ENCODE measurements around the gene RNF187. TPM values are rescaled to one million over a fixed set of nuclear protein-coding genes. Genes with fewer than 3 reads are reported as not detected.
"Not testable (repeated sequence)": the region's sequence is repeated elsewhere in the genome, so short reads cannot be mapped to it uniquely, and the experiment has no call there.

RNF187 gene
- polyA plus RNA-seq, 3 donors from 2014 or later = 13.9 to 42.4 (median 24.8) TPM

DNA sequence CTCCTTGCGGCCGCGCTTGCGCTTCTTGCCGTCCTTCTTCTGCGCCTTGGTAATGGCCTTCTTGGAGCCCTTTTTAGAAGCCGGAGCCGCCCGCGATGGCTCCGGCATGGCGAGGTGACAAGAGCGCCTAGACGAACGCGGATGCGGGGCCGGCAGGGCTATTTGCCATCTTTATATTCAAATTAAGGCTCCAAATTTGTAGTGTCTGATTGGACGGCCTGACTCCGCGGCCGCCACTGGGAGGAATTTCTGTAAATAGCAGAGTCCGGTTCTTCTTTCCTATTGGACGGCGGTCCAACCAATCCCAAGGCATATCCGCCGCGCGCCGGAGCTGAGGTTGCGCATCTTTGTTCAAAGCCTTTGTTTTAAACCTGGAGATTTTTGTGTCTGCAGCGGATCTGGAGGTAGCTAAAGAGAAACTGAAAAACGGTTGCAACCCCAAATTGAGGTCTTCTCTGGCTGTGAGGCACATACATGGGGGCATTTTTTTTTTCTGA, 22.6 kb upstream of the RNF187 start:
- no peaks in the 10 kb centered on the region for H3K36me3 Mint-ChIP-seq
- no peaks in the 10 kb centered on the region for H3K9me3 Mint-ChIP-seq
- peaks cover under 1 to 18% (median 11%) of the 10 kb centered on the region in 3 donors for H3K27me3 Mint-ChIP-seq (ENCODE audit: low read depth in 3 of 3)
- DNase-seq = peak; percentile 85 to 89 (median 85)
- H3K4me1 Mint-ChIP-seq = peaks cover 50 to 59% of the 10 kb centered on the region in 2 donors
- peak overlapping the region; percentile 0 to 87 (median 72) for H3K27ac Mint-ChIP-seq
- H3K4me3 Mint-ChIP-seq = peak overlapping the region; percentile 82 to 87 (median 84)

DNA sequence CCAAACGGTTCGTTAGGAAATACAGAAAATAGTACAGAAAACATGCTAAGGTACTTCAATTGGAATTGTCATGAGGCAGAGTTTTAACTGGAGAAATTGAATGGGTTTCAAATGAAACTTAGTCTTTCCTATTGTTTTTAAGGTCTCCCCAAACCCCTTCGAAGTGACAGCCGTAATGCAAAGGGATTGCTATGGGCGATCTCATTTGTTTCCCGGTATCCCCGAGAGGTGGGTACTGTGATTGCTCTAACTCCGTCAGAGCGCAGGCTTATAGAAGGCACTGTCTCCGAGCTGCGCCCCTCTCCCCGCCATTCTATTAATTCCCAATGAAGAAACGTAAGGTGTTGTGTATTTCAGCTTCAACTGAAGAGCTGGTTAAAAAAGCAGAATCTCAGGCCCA, 22.0 kb upstream of the RNF187 start:
- H3K4me1 Mint-ChIP-seq = peaks cover 48 to 59% of the 10 kb centered on the region in 2 donors
- H3K36me3 Mint-ChIP-seq = no peaks in the 10 kb centered on the region
- H3K4me3 Mint-ChIP-seq = peak overlapping the region; percentile 82 to 87 (median 84)
- peaks cover 0 to 18% (median 13%) of the 10 kb centered on the region in 3 donors for H3K27me3 Mint-ChIP-seq (ENCODE audit: low read depth in 3 of 3)
- H3K9me3 Mint-ChIP-seq = no peaks in the 10 kb centered on the region
- peak overlapping the region in 5 of 6 donors; percentile 2 to 88 (median 73) for H3K27ac Mint-ChIP-seq
- DNase-seq = no peak

DNA sequence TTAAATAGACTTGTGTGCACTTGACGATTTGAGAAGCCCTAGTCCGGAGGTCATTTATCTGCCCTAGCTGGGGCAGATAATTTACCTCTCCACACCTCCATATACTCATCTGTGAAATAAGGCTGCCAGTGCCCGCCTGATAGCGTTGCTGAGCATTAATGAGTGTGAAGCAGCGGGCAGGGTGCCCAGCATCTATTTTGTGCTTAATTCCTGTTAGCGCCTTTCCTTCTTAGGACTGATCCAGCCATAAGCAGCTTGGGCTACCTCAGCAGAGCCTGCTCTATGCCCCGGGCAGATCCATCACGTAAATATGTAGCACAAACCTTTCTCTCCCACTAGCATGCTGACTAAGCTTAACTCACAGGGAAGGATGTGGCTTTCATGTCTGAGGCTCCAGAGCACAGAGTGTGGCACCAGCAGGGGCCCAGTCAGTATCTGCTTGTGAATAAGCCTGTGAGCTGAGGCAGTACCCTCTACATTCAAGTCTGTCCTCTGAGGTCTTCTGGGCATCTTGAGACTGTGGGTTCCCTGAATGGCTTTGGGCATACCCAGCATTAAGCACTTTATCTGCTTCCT, 21.5 kb upstream of the RNF187 start:
- Mint-ChIP-seq H3K4me3 (peak overlapping the region; percentile 82 to 87 (median 84)), H3K4me1 (peaks cover 48 to 54% of the 10 kb centered on the region in 2 donors), H3K36me3 (no peaks in the 10 kb centered on the region), H3K27ac (peak overlapping the region in 3 of 6 donors; percentile 2 to 88 (median 87)), H3K9me3 (no peaks in the 10 kb centered on the region), H3K27me3 (ENCODE audit: low read depth in 3 of 3) (peaks cover 0 to 18% (median 15%) of the 10 kb centered on the region in 3 donors)
- peak in 1 of 3 donors; percentile 43 for DNase-seq

DNA sequence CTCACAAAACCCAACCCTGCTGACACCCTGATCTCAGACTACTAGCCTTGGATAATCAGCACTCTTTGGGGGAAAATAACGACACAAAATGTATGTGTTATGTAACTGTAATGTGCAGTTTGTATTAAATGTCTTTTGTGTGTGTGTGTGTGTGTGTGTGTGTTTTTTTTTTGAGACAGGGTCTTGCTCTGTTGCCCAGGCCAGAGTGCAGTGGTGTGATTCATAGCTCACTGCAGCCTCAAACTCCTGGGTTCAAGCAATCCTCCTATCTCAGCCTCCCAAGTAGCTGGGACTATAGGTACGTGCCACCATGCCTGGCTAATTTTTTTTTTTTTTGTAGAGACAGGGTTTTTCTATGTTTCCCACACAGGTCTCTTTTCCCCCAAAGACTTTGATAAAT, 19.0 kb upstream of the RNF187 start:
- peaks cover 42 to 53% of the 10 kb centered on the region in 2 donors for H3K4me1 Mint-ChIP-seq
- not testable (repeated sequence) for H3K36me3 Mint-ChIP-seq, H3K4me3 Mint-ChIP-seq, DNase-seq, H3K27ac Mint-ChIP-seq, H3K9me3 Mint-ChIP-seq
- peaks cover 5 to 16% (median 8%) of the 10 kb centered on the region in 3 donors for H3K27me3 Mint-ChIP-seq (ENCODE audit: low read depth in 3 of 3)

DNA sequence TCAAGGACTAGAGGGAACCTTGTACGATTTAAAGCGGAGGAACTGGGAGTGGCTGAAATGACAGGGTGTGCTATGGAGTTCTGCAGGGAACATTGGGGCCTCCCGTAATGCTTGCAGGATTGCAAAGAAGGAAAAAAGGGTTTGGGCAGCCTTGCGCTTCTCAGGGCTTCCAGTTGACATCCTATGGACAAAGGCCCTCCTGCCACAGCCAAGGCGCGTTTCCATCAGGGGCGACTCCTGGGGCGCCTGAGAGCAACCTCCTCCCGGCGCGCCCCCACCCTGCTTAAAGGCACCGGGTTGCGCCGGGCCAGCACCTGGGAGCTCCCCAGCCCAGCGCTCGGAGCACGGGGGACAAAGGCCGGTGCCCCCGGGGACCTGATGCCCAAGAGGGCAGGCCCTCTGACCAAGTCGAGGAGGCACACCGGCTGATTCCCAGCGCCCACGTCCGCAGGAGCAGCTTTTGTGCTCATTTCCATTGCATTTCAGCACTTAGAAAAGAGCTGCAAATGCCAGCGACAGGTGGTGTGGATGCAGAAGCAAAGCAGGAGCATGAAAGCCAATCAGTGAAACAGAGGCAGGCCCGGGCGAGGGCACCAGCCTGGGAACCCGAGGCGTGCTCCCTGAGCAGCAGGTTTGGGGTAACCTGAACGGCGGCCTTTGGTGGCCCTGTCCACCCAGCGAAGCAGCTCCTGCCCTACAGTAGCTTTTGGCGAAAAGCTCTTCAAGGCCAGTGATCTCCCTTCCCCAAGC, 17.6 kb upstream of the RNF187 start:
- H3K4me3 Mint-ChIP-seq = no peak overlapping the region
- peaks cover 28 to 39% of the 10 kb centered on the region in 2 donors for H3K4me1 Mint-ChIP-seq
- no peak overlapping the region for H3K27ac Mint-ChIP-seq
- H3K27me3 Mint-ChIP-seq (ENCODE audit: low read depth in 3 of 3) = peaks cover 5 to 16% (median 8%) of the 10 kb centered on the region in 3 donors
- no peak for DNase-seq
- H3K36me3 Mint-ChIP-seq = no peaks in the 10 kb centered on the region
- no peaks in the 10 kb centered on the region for H3K9me3 Mint-ChIP-seq

DNA sequence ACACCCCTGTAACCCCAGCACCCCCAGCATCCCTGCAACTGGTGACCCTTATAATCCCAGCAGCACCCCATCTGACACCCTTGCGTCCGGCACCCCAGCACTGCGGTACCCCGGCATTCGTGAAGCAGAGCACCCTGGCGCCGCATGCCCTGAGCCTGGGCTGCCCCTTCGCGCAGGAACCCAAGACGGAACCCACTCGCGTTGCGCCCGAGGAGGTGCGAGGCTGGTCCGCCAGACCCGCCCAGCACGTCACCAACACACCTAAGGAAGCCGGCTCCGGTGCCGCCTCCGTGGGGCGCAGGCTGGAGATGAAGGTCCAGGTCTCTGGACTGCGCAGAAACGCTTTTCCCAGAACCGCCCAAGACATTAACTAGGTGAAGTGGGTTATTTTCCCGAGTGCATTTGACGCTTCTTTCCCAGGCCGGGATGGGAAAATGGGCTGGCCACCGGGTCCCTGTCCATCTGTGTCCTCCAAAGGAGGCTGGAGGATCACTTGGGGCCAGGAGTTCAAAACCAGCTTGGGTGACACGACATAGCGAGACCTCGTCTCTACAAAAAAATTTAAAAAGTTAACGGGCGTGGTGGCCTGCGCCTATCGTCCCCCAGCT, 15.9 kb upstream of the RNF187 start:
- Mint-ChIP-seq H3K9me3 (no peaks in the 10 kb centered on the region), H3K4me3 (no peak overlapping the region), H3K36me3 (no peaks in the 10 kb centered on the region), H3K4me1 (peaks cover 11 to 22% of the 10 kb centered on the region in 2 donors), H3K27ac (no peak overlapping the region), H3K27me3 (ENCODE audit: low read depth in 3 of 3) (peaks cover 5 to 14% (median 6%) of the 10 kb centered on the region in 3 donors)
- DNase-seq = no peak

DNA sequence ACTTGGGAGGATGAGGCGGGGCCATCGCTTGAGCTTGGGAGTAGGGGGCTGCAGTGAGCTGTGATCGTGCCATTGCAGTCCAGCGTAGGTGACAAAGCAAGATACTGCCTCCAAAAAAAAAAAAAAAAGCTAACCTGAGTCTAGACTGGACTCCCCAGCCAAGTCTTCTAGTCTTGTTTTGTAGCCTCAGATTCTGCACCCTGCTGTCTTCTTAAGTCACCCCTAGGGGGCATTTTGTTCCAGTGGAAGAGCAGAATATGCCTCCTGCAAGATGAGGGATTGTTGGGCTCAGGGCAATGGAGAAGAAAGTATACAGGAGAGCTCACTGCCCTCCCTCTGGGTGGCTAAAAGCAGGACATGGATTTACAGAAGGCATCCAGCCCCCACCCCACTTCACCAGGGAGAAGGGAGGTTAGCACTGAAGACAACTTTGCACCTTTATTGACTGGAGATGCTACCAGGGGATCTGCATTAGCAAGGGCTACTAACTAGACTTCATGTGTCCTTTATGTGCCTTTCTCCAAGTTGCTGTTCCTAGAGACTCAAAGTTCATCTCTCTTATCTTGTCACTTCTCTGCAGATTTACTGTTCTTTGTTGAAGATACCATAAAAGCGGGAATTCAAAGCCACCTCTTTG, 15.3 kb upstream of the RNF187 start:
- peak; percentile 35 to 54 (median 43) for DNase-seq
- Mint-ChIP-seq H3K9me3 (no peaks in the 10 kb centered on the region), H3K36me3 (no peaks in the 10 kb centered on the region), H3K4me1 (peaks cover 8 to 16% of the 10 kb centered on the region in 2 donors), H3K4me3 (peak overlapping the region in 1 of 5 donors; percentile 4), H3K27ac (peak overlapping the region in 1 of 6 donors; percentile 7), H3K27me3 (ENCODE audit: low read depth in 3 of 3) (peaks cover 3 to 14% (median 5%) of the 10 kb centered on the region in 3 donors)

DNA sequence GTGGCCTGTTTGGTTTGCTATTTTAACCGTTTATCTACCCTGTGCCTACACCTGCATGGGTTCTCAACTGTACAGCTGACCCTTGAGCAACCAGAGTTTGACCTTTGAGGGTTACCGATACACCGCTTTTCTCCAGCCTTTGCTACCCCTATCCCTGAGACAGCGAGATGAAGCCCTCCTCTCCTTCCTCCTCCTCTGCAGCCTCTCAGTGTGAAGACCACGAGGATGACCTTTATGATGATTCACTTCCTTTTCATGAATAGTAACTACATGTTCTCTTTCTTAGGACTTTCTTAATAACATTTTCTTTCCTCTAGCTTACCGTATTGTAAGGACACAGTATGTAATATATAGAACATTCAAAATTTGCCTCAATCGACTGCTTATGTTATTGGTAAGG, 14.5 kb upstream of the RNF187 start:
- DNase-seq = no peak
- Mint-ChIP-seq H3K27me3 (ENCODE audit: low read depth in 3 of 3) (peaks cover 3 to 14% (median 5%) of the 10 kb centered on the region in 3 donors), H3K4me1 (peaks cover 14 to 18% of the 10 kb centered on the region in 2 donors), H3K36me3 (no peaks in the 10 kb centered on the region), H3K4me3 (peak overlapping the region in 1 of 5 donors; percentile 1), H3K9me3 (no peaks in the 10 kb centered on the region), H3K27ac (peak overlapping the region in 2 of 6 donors; percentile 12 to 70)

DNA sequence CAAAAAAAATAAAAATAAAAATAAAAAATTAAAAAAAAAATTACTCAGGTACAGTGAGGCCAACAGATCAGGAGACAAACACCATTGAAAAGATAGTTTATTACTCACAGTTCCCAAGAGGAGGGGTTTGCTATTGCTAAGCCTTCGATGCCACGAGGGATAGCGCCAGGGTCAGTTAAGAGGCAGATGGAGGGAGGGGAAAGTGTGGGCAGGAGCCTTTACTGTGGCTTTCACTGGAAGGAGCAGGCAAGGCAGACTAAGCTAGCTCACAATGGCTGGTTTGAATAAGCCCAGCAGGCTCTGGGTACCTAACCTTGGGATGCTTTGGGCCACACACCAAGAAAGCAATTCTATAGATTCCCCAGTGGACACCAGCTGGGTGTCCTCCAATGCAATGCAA, 12.7 kb upstream of the RNF187 start:
- Mint-ChIP-seq H3K27ac (no peak overlapping the region), H3K4me3 (no peak overlapping the region), H3K4me1 (peaks cover 29 to 34% of the 10 kb centered on the region in 2 donors), H3K27me3 (ENCODE audit: low read depth in 3 of 3) (peaks cover 3 to 13% (median 9%) of the 10 kb centered on the region in 3 donors), H3K9me3 (no peaks in the 10 kb centered on the region), H3K36me3 (no peaks in the 10 kb centered on the region)
- no peak for DNase-seq

DNA sequence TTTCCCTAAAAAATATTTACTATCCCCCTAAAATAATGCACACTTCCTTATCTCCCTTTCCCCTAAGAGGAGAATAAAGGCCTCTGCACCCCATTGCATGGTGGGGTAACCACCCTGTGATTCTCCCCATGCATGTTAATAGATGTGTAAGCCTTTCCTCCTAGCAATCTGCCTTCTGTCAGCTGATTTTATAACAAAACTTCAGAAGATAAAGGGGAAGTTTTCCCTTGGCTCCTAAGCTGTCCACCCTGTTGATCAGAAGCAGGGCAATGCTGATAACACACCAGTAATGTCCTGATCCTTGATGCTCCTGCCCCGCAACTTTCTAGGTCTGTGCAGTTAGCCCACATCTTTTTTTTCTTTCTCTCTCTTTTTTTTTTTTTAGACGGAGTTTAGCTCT, 11.4 kb upstream of the RNF187 start:
- H3K4me3 Mint-ChIP-seq = no peak overlapping the region
- peaks cover 41 to 48% of the 10 kb centered on the region in 2 donors for H3K4me1 Mint-ChIP-seq
- no peak overlapping the region for H3K27ac Mint-ChIP-seq
- DNase-seq = no peak
- H3K27me3 Mint-ChIP-seq (ENCODE audit: low read depth in 3 of 3) = peaks cover 4 to 9% (median 8%) of the 10 kb centered on the region in 3 donors
- no peaks in the 10 kb centered on the region for H3K36me3 Mint-ChIP-seq
- no peaks in the 10 kb centered on the region for H3K9me3 Mint-ChIP-seq

DNA sequence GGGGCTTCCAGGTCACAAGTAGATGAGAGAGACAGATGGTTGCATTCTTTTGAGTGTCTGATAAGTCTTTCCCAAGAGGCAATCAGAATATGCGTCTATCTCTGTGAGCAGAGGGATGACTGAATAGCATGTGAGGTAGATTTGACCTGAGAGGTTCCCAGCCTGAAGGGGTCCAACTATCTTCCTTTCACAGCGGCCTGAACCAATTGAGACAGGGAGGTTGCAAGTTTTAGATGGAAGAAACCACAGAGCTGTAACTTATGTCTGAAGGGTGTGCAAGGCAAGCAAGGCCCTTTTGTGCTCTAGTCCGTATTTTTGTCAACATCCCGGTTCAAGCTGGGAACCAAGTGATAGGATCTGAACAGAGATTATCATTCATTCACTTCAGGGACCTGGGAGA, 9.9 kb upstream of the RNF187 start:
- no peaks in the 10 kb centered on the region for H3K9me3 Mint-ChIP-seq
- no peak for DNase-seq
- H3K4me1 Mint-ChIP-seq = peaks cover 39 to 43% of the 10 kb centered on the region in 2 donors
- H3K27me3 Mint-ChIP-seq (ENCODE audit: low read depth in 3 of 3) = peaks cover 4 to 8% (median 4%) of the 10 kb centered on the region in 3 donors
- no peaks in the 10 kb centered on the region for H3K36me3 Mint-ChIP-seq
- H3K4me3 Mint-ChIP-seq = no peak overlapping the region
- no peak overlapping the region for H3K27ac Mint-ChIP-seq

DNA sequence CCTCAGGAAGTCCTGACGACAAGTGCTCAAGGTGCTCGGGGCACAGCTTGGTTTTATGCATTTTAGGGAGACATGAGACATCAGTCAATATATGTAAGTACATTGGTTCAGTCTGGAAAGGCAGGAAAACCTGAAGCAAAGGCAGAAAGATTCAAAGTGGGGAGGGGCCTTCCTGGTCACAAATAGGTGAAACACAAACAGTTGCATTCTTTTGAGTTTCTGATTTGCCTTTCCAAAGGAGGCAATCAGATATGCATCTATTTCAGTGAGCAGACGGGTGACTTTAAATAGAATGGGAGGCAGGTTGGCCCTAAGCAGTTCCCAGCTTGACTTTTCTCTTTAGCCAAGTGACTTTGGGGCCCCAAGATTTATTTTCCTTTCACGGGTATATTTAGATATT, 8.9 kb upstream of the RNF187 start:
- Mint-ChIP-seq H3K27me3 (ENCODE audit: low read depth in 3 of 3) (peaks cover 4 to 8% (median 4%) of the 10 kb centered on the region in 3 donors), H3K27ac (peak overlapping the region in 5 of 6 donors; percentile 37 to 97 (median 80)), H3K4me3 (peak overlapping the region in 4 of 5 donors; percentile 4 to 60 (median 37)), H3K36me3 (no peaks in the 10 kb centered on the region), H3K4me1 (peaks cover 35% of the 10 kb centered on the region in 2 donors), H3K9me3 (no peaks in the 10 kb centered on the region)
- no peak for DNase-seq

DNA sequence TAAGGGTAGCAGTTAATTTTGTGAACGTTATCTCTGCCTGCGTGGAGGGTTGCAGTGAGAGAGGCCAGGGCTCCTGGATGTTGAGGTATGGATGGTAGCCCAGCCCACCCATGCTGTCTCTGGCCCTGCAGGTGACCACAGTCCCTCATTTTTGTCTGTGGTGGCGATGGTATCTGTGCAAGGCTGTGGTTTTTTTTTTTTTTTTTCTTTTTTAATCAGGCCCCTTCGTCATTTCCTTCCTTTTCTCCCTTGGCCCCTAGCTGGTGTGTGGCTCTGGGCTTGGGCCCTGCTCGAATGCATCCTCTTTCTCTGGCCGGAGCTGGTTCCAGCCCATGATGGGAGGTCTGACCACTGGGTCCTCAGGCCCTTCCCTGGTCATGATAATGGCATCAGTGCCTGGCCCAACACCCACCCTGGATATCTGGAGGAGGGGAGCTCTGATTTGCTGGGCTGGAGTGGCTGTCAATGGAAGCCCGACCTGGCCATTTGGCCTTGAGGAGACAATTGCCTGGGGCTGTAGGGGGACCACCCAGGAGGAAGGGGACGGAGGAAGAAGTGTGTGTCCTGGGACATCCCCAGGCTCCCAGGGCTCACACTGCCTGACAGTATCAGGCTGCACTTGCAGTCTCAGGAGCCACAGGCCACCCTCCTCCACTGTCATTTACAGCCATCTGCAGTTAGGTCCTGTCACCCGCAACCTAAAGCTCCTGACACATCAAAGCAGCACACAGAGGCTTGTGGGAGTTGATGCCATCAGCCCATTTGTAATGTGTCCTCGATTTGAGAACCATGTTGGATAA, 8.1 kb upstream of the RNF187 start:
- Mint-ChIP-seq H3K27ac (peak overlapping the region; percentile 68 to 97 (median 93)), H3K9me3 (no peaks in the 10 kb centered on the region), H3K27me3 (ENCODE audit: low read depth in 3 of 3) (peaks cover 4 to 8% (median 4%) of the 10 kb centered on the region in 3 donors), H3K4me1 (peaks cover 35% of the 10 kb centered on the region in 2 donors), H3K4me3 (peak overlapping the region; percentile 64 to 84 (median 72)), H3K36me3 (no peaks in the 10 kb centered on the region)
- DNase-seq = peak; percentile 35 to 54 (median 44)

Measured in immature natural killer cell (primary cell).